Limb (tissue), 2 donors: Measurements from ENCODE around the gene DDIAS.
"Not testable (repeated sequence)": the region's sequence is repeated elsewhere in the genome, so short reads cannot be mapped to it uniquely, and the experiment has no call there.

Experiments
- DNase-seq, 2 donors: peaks; one replicate each; pipeline ENCODE4 v3.0.0-alpha.2; 2016; ENCODE audit errors: extremely low spot score in 2 of 2

DDIAS gene

DNA sequence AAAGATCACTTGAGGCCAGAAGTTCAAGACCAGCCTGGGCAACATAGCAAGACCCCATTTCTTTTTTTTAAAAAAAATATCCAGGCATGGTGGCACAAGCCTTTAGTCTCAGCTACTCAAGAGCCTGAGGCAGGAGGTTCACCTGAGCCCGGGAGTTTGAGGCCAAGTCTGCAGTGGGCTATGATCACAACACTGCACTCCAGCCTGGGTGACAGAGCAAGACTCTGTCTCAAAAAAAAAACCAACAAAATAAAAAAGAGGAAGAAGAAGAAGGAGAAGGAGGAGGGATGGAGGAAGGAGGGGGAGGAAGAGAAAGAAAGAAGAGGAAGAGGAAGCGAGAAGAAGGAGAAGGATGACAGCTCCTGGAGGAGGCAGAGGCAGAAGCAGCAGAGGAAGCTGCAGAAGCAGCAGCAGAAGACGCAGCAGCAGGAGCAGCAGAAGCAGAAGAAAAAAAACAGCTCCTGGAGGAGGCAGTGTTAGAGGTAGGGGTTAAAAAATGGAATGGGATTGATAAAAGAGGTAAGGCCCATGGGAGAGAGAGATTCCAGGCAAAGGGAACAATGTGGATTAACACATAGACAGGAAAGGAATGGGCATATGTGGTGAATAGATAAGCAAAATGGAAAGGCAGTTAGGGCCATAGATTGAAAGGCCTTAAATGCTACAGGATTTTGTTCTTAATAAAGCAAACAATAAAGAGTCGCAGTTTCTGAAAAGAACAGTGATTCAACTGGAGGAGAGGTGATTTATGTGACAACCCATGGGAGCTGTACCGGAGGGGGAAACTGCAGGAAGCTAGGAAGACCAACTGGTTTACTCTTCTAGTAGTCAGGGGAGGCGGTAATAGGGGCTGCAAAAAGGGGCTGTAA is 12.2 kb upstream of the DDIAS start:
- DNase-seq, result no peak

GRCh38 chr11:82890002-82890341 is 11.6 kb upstream of the DDIAS start:
- no peak for DNase-seq

- DNase-seq, result no peak
These were observed 10.6 kb upstream of the DDIAS start for GRCh38 chr11:82890936-82891335.

GRCh38 chr11:82892611-82893169 is 8.8 kb upstream of the DDIAS start:
- DNase-seq, result no peak

DNA sequence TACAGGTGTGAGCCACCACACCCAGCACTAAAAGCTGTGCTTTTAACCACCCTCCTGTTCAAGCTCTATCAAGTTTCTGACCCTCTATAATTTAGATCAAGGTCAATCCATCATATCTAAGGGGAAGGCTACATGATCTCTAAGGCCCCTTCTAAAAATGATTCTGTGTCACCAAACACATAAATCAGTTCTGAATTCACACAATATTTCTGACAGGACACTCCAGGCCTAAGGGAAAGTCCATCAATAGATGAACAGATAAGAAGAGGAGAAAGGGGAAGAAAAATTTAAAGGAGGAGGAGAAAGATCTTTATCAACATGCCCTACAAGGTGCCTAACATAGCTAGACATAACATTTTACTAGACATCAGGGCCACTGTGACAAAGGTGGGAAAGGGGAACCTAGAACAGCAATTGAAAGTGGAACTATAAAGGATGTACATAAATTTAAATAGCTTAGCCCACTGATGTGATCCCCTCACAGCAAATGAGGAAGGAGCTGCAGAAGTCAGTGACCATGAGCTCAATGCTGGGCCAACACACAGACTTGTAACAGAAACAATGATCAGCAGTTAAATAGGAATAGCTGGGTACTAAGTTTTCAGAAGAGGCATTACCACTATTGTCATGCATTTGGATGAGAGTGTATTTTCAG is 6.0 kb upstream of the DDIAS start:
- DNase-seq, result no peak

- no peak for DNase-seq
These were observed 5.4 kb upstream of the DDIAS start for GRCh38 chr11:82896183-82896582.

GRCh38 chr11:82898241-82898640 is 3.3 kb upstream of the DDIAS start:
- DNase-seq, result no peak

GRCh38 chr11:82899186-82899820 is 2.2 kb upstream of the DDIAS start:
- DNase-seq, result no peak

GRCh38 chr11:82899957-82900276 is 1.6 kb upstream of the DDIAS start:
- no peak for DNase-seq

DNA sequence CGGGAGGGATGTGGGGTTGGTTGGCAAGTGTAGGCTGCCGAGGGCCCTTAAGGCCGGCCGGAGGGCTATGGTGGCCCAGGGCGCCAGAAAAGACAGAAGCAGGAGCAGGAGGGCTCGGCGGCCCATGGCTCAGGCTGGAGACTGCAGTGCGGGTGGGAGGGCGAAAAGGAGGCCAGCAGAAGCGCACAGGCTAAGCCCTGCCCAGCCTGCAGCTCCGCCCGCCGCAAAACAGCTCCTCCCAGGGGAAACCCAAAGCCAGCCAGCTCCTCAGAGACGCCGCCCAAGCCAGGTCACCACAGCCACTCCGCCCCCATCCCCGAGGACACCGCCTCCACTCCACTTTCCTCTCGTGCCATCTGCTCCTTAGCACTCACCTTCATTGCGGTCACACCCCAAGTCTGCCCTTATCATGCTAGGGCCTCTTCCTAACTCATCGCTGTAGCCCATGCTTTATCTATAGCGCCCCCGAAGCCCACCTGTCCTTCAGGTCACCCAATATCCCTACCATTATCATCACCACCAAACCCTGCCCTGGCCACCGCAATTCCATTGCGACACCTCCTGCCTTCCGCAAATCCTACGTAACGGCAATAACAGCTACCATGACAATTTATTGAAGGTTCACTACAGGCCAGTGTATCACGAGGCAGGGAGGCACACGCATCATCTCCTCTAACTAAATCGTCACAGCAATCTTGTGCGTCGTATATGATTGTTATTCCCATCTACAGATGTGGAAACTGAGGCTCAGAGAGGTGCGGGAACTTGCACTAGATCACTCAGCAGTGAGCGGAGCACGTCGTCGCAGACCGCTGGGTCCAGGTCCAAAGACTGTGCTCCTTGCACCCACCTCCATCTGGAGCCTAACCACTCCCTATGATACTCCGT is 1.0 kb upstream of the DDIAS start, which contains the start of gene PRCP:
PRCP (minus strand) TSS at position 154 of the 888 bp plus-strand sequence; CDS start at position 126, 28 bp downstream.
- peak; percentile 71 to 86 for DNase-seq

- DNase-seq, result no peak
These were observed 468 bp downstream of the DDIAS start for GRCh38 chr11:82901922-82902485.

- no peak for DNase-seq
These were observed 1.3 kb downstream of the DDIAS start for GRCh38 chr11:82902880-82903279.

- DNase-seq, result no peak
These were observed 2.5 kb downstream of the DDIAS start for GRCh38 chr11:82903843-82904586.

GRCh38 chr11:82906236-82906635 is 4.7 kb downstream of the DDIAS start:
- peak in 1 of 2 donors; percentile 78 for DNase-seq

GRCh38 chr11:82906931-82907330 is 5.4 kb downstream of the DDIAS start:
- DNase-seq, result no peak

DNA sequence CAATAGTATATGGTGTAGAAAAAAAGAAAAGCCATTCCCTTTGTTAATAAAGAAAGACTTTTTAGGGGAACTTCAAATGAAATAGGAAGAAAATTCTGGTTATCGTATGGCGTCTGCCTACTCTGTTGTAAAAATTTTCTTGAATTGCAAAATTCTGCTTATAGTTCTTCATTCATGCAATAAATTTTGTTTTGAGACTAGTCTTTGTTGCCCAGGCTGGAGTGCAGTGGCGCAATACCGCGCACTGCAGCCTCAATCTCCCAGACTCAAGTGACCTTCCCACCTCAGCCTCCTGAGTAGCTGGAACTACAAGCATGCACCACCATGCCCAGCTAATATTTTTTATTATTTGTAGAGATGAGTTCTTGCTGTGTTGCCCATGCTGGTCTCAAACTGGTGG is 5.8 kb downstream of the DDIAS start:
- no peak for DNase-seq

DNA sequence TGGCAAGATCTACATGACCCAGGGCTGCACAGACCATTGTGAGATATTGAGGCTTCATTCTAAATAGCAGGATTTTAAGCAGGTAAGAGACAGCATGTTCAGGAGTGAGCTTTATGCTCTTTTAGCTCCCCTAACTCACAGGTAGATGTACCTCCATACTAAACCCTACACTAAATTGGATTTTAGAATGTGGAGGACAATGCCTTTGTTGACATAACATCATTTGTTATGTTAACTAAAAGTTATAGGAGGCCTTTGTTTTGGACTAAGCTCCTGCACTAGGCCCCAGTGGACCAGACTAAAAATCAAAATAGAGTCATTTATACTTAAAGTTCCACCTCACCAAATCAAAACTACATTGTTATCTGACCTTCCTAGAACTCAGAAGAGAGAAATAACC is 6.8 kb downstream of the DDIAS start:
- DNase-seq, result no peak

- DNase-seq, result no peak
These were observed 7.6 kb downstream of the DDIAS start for GRCh38 chr11:82909015-82909640.

GRCh38 chr11:82919786-82920185 is 18.2 kb downstream of the DDIAS start:
- not testable (repeated sequence) for DNase-seq

DNA sequence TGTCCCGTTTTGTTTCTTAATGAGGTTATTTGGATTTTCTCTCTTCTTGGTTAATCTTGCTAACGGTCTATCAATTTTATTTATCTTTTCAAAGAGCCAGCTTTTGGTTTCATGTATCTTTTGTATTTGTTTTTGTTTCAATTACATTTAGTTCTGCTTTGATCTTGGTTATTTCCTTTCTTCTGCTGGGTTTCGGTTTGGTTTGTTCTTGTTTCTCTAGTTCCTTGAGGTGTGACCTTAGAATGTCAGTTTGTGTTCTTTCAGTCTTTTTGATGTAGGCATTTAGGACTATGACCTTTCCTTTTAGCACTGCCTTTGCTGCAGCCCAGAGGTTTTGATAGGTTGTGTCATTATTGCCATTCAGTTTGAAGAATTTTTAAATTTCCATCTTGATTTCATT is 18.7 kb downstream of the DDIAS start:
- not testable (repeated sequence) for DNase-seq
